HCT116 (cell line): ENCODE measurements around the gene PROM2. TPM values are rescaled to one million over a fixed set of nuclear protein-coding genes. Genes with fewer than 3 reads are reported as not detected.

Experiments used
- ATAC-seq: fragments of 200-7000 bp; cut with Tn5 transposase; 2 replicates; pipeline ENCODE4 v1.9.1; 2020; ENCODE audit warnings: mild to moderate bottlenecking, moderate library complexity
- BruUV-seq: library from RNA; stranded (reverse); fragments of 400-500 nt; replicated peaks from 2 replicates; lab custom pipeline; 2021; lab: Mats Ljungman, UMichigan
- CTCF ChIA-PET: fragments of 300-600 bp; sonication (Branson Sonifier 250); formaldehyde crosslinking; loops from one replicate; lab custom pipeline; 2021; ENCODE audit warnings: antibody characterized with exemption; lab: Charles Lee
- POLR2A ChIA-PET: fragments of 300-600, 350-600 bp; sonication (Branson Sonifier 250); formaldehyde crosslinking; loops from one replicate; lab custom pipeline; 2021; ENCODE audit warnings: antibody characterized with exemption; lab: Charles Lee
- RAD21 ChIA-PET, 2 experiments: fragments of 300-600 bp; sonication (Branson Sonifier 250); formaldehyde crosslinking; loops; one replicate each; lab custom pipeline; 2023; ENCODE audit warnings: low total read pairs in 2 of 2; ENCODE audit not compliant: uncharacterized antibody in 2 of 2, unreplicated experiment in 2 of 2, low non-redundant PET in 1 of 2; lab: Charles Lee
- DNase-seq: peaks from one replicate; pipeline ENCODE4 v3.0.0-alpha.2; 2010; ENCODE audit warnings: low read depth, low spot score
- H2AFZ ChIP-seq: fragments of 200-600 bp; shearing (Covaris generic), sonication (generic); 2 replicates; pipeline ENCODE4 v1.6.1; 2017; ENCODE audit warnings: low read depth, mixed run types, mixed read lengths, antibody characterized with exemption, low read length; ENCODE audit not compliant: poor library complexity, severe bottlenecking
- H3K27ac ChIP-seq: 2 replicates; pipeline ENCODE4 v1.5.1; 2012; ENCODE audit warnings: low read depth, low read length
- H3K27me3 ChIP-seq: fragments of 200-600 bp; sonication (generic); 2 replicates; pipeline ENCODE4 v1.6.1; 2016; ENCODE audit warnings: mixed run types, low read length, mixed read lengths; ENCODE audit not compliant: insufficient read depth
- H3K36me3 ChIP-seq, 2 experiments: fragments of 200-500 bp in 1 of 2; fragments of 200-600 bp in 1 of 2; sonication (Bioruptor generic) in 1 of 2; sonication (generic) in 1 of 2; 2 replicates each; pipeline versions ENCODE4 v1.5.1 to v1.6.1; 2014 to 2016; ENCODE audit warnings: low read length in 2 of 2, inconsistent platforms in 1 of 2, mixed read lengths in 1 of 2, mixed run types in 1 of 2; ENCODE audit not compliant: insufficient read depth in 2 of 2, control insufficient read depth in 1 of 2
- H3K4me1 ChIP-seq, 2 experiments: fragments of 200-600 bp in 1 of 2; sonication (generic) in 1 of 2; 2 replicates each; pipeline versions ENCODE4 v1.5.1 to v1.6.1; 2012 to 2017; ENCODE audit warnings: low read length in 2 of 2, inconsistent platforms in 1 of 2, mild to moderate bottlenecking in 1 of 2, mixed read lengths in 1 of 2, mixed run types in 1 of 2, moderate library complexity in 1 of 2; ENCODE audit not compliant: insufficient read depth in 2 of 2, control insufficient read depth in 1 of 2
- H3K4me2 ChIP-seq: fragments of 200-600 bp; sonication (generic); 2 replicates; pipeline ENCODE4 v1.6.1; 2017; ENCODE audit warnings: mixed run types, low read length, mixed read lengths
- H3K4me3 ChIP-seq, 2 experiments: fragments of 200-600 bp in 1 of 2; sonication (generic) in 1 of 2; replicated peaks in 1 of 2; 2 replicates each; pipeline ENCODE4 v1.5.1; 2011 to 2016; ENCODE audit warnings: low read length in 2 of 2, control low read depth in 1 of 2, low read depth in 1 of 2, mild to moderate bottlenecking in 1 of 2, mixed read lengths in 1 of 2, mixed run types in 1 of 2
- H3K79me2 ChIP-seq: fragments of 200-600 bp; sonication (generic); 2 replicates; pipeline ENCODE4 v1.6.1; 2017; ENCODE audit warnings: mild to moderate bottlenecking, mixed run types, low read length, moderate library complexity, mixed read lengths; ENCODE audit not compliant: insufficient read depth
- H3K9ac ChIP-seq: fragments of 200-600 bp; sonication (generic); 2 replicates; pipeline ENCODE4 v1.6.1; 2016; ENCODE audit warnings: low read length, mixed read lengths
- H3K9me2 ChIP-seq: fragments of 200-600 bp; sonication (generic), shearing (Covaris generic); 2 replicates; pipeline ENCODE4 v1.6.1; 2017; ENCODE audit warnings: mixed run types, mild to moderate bottlenecking, moderate library complexity; ENCODE audit not compliant: insufficient read depth
- H3K9me3 ChIP-seq, 2 experiments: fragments of 200-500 bp in 1 of 2; fragments of 200-600 bp in 1 of 2; sonication (Bioruptor generic) in 1 of 2; sonication (generic) in 1 of 2; 2 replicates each; pipeline ENCODE4 v1.6.1; 2014 to 2017; ENCODE audit warnings: low read length in 2 of 2, mixed read lengths in 2 of 2, inconsistent platforms in 1 of 2, low read depth in 1 of 2, mild to moderate bottlenecking in 1 of 2, mixed run types in 1 of 2, moderate library complexity in 1 of 2; ENCODE audit not compliant: control insufficient read depth in 1 of 2, insufficient read depth in 1 of 2
- H4K20me1 ChIP-seq: fragments of 200-600 bp; sonication (generic), shearing (Covaris generic); 2 replicates; pipeline ENCODE4 v1.6.1; 2017; ENCODE audit warnings: mixed run types, mild to moderate bottlenecking, moderate library complexity; ENCODE audit not compliant: insufficient read depth
- EGR1 ChIP-seq: IDR thresholded peaks from 2 replicates; pipeline ENCODE4 v1.6.1; 2012; ENCODE audit warnings: low read depth
- ELF1 ChIP-seq: IDR thresholded peaks from 2 replicates; pipeline ENCODE4 v1.6.1; 2012; ENCODE audit warnings: low read depth, borderline replicate concordance
- EZH2phosphoT487 ChIP-seq: fragments of 200-600 bp; IDR thresholded peaks from 2 replicates; pipeline ENCODE4 v1.6.1; 2018; ENCODE audit warnings: antibody characterized with exemption, borderline replicate concordance
- FOSL1 ChIP-seq: IDR thresholded peaks from 2 replicates; pipeline ENCODE4 v1.6.1; 2012; ENCODE audit warnings: low read depth
- RAD21 ChIP-seq: IDR thresholded peaks from 2 replicates; pipeline ENCODE4 v1.6.1; 2012; ENCODE audit warnings: low read depth, mild to moderate bottlenecking
- REST ChIP-seq: IDR thresholded peaks from 2 replicates; pipeline ENCODE4 v1.6.1; 2012; ENCODE audit warnings: low read depth
- SIN3A ChIP-seq: IDR thresholded peaks from 2 replicates; pipeline ENCODE4 v1.6.1; 2012; ENCODE audit warnings: low read depth
- SP1 ChIP-seq: IDR thresholded peaks from 2 replicates; pipeline ENCODE4 v1.6.1; 2012; ENCODE audit warnings: low read depth
- SRF ChIP-seq: IDR thresholded peaks from 2 replicates; pipeline ENCODE4 v1.6.1; 2012; ENCODE audit warnings: low read depth
- TCF7L2 ChIP-seq: IDR thresholded peaks from 2 replicates; pipeline ENCODE4 v1.7.0; 2011; ENCODE audit warnings: borderline replicate concordance, inconsistent platforms; ENCODE audit not compliant: insufficient read depth, insufficient read length; ENCODE audit errors: extremely low read depth
- ZFX ChIP-seq: fragments of 450-650 bp; IDR thresholded peaks from 2 replicates; pipeline ENCODE4 v1.6.1; 2017
- ZNF274 ChIP-seq: fragments of 200-500 bp; sonication (Bioruptor generic); IDR thresholded peaks from 2 replicates; pipeline ENCODE4 v1.6.1; 2014; ENCODE audit warnings: mild to moderate bottlenecking, low read depth, low read length, inconsistent platforms
- intact Hi-C: fragments of 100-400 bp; cut with micrococcal nuclease; formaldehyde crosslinking; loops from 2 replicates; pipeline ENCODE4 v1.10.0; 2022
- total RNA-seq: library from RNA; stranded (reverse); gene quantifications from one replicate; pipeline ENCODE4 v1.2.1, GENCODE V29; 2021; ENCODE audit not compliant: unreplicated experiment
- TF ChIP-seq, protein P1 (sequence below): IDR thresholded peaks from 2 replicates; pipeline ENCODE4 v1.6.1; 2012
- TF ChIP-seq, protein P2 (sequence below): IDR thresholded peaks from 2 replicates; pipeline ENCODE4 v1.6.1; 2012

Gene PROM2
- total RNA-seq, 1 experiment from 2014 or later: 11.9 TPM

- Histone ChIP-seq H3K4me3 (no peak overlapping the region), H4K20me1 (no peaks in the 10 kb centered on the region), H3K27me3 (no peaks in the 10 kb centered on the region), H3K79me2 (no peaks in the 10 kb centered on the region), H3K9me2 (no peaks in the 10 kb centered on the region), H3K36me3 (no peaks in the 10 kb centered on the region), H3K9ac (no peak overlapping the region), H3K9me3 (no peaks in the 10 kb centered on the region), H3K4me2 (no peak overlapping the region), H3K4me1 (peaks cover 4 to 8% of the 10 kb centered on the region in 2 experiments; a peak in 3 of 4 replicates), H2AFZ (no peak overlapping the region), H3K27ac (no peak overlapping the region)
- intact Hi-C loops: no loop called here
- DNase-seq (no peak), ATAC-seq (no peak)
- TF ChIP-seq, protein P1, sequence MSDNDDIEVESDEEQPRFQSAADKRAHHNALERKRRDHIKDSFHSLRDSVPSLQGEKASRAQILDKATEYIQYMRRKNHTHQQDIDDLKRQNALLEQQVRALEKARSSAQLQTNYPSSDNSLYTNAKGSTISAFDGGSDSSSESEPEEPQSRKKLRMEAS: no peak
- no peak for TF ChIP-seq TCF7L2
- TF ChIP-seq FOSL1: no peak
- TF ChIP-seq ZFX: no peak
- no peak for TF ChIP-seq ELF1
- no peak for TF ChIP-seq RAD21
- ChIA-PET CTCF (no interaction called here), POLR2A (no interaction called here), RAD21 (no interaction called here)
- BruUV-seq: no TSS peak
Measured at GRCh38 chr2:95297639-95298395, 23.6 kb downstream of the PROM2 start.

GRCh38 chr2:95298486-95299111 is 24.4 kb downstream of the PROM2 start:
- Histone ChIP-seq H3K9me2 (no peaks in the 10 kb centered on the region), H2AFZ (no peak overlapping the region), H3K27ac (no peak overlapping the region), H3K4me1 (peaks cover 0 to 8% of the 10 kb centered on the region in 2 experiments; a peak in 1 of 4 replicates), H3K79me2 (no peaks in the 10 kb centered on the region), H4K20me1 (no peaks in the 10 kb centered on the region), H3K4me3 (no peak overlapping the region), H3K9ac (no peak overlapping the region), H3K4me2 (no peak overlapping the region), H3K36me3 (no peaks in the 10 kb centered on the region), H3K27me3 (no peaks in the 10 kb centered on the region), H3K9me3 (no peaks in the 10 kb centered on the region)
- POLR2A ChIA-PET: no interaction called here
- intact Hi-C loops: no loop called here
- CTCF ChIA-PET: interaction anchor here (1.4 kb wide), 1 partner anchor 67 kb away, joined by 4 read pairs; no protein-coding TSS in a partner anchor
- DNase-seq (no peak), ATAC-seq (no peak)
- RAD21 ChIA-PET: no interaction called here
- TF ChIP-seq SRF: no peak
- TF ChIP-seq EZH2phosphoT487: no peak
- TF ChIP-seq ZFX: no peak
- TF ChIP-seq, protein P1: no peak
- no peak for TF ChIP-seq SIN3A
- no peak for TF ChIP-seq REST
- no peak for TF ChIP-seq FOSL1
- TF ChIP-seq ELF1: no peak
- no peak for TF ChIP-seq RAD21
- no peak for TF ChIP-seq SP1
- TF ChIP-seq EGR1: no peak
- TF ChIP-seq, protein P2, sequence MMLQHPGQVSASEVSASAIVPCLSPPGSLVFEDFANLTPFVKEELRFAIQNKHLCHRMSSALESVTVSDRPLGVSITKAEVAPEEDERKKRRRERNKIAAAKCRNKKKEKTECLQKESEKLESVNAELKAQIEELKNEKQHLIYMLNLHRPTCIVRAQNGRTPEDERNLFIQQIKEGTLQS: no peak
- TF ChIP-seq TCF7L2: no peak
- no peak for TF ChIP-seq ZNF274
- no TSS peak for BruUV-seq
